Kidney (tissue), 14 donors: ENCODE results near the gene MANSC4. TPM values are rescaled to one million over a fixed set of nuclear protein-coding genes. Genes with fewer than 3 reads are reported as not detected.
A peak's percentile ranks its signal among the peaks of the same experiment; 100 is the strongest.

Experiments
- DNase-seq, 5 donors: peaks; one replicate each; pipeline ENCODE4 v3.0.0-alpha.2; 2013 to 2020
- FAIRE-seq: peaks from 2 replicates; lab custom pipeline; 2012; peaks lifted over from hg19 to GRCh38; lab: Jason Lieb, UNC
- H3K27ac ChIP-seq, 2 donors: one replicate each; pipeline ENCODE4 v1.7.0; 2013; ENCODE audit warnings: low read depth in 2 of 2, low read length in 2 of 2, inconsistent platforms in 1 of 2
- H3K27me3 ChIP-seq: one replicate; pipeline ENCODE4 v1.7.1; 2013; ENCODE audit warnings: low read length, inconsistent platforms; ENCODE audit not compliant: control insufficient read depth, insufficient read depth
- H3K36me3 ChIP-seq, 3 donors: one replicate each; pipeline versions ENCODE4 v1.7.0 to v1.7.1; 2013; ENCODE audit warnings: low read length in 3 of 3, control low read depth in 1 of 3, inconsistent platforms in 1 of 3; ENCODE audit not compliant: insufficient read depth in 3 of 3, control insufficient read depth in 2 of 3
- H3K4me1 ChIP-seq, 3 donors: one replicate each; pipeline versions ENCODE4 v1.7.0 to v1.7.1; 2013; ENCODE audit warnings: low read length in 3 of 3, inconsistent platforms in 1 of 3, low read depth in 1 of 3; ENCODE audit not compliant: control insufficient read depth in 2 of 3, insufficient read depth in 2 of 3
- H3K4me3 ChIP-seq, 3 donors: one replicate each; pipeline versions ENCODE4 v1.7.0 to v1.8.1; 2013; ENCODE audit warnings: low read length in 3 of 3, control low read depth in 1 of 3, inconsistent platforms in 1 of 3
- H3K9ac ChIP-seq, 3 donors: one replicate each; pipeline versions ENCODE4 v1.7.0 to v1.7.1; 2013; ENCODE audit warnings: low read length in 3 of 3, control low read depth in 1 of 3, inconsistent platforms in 1 of 3
- H3K9me3 ChIP-seq, 3 donors: one replicate each; pipeline versions ENCODE4 v1.7.0 to v1.7.1; 2013; ENCODE audit warnings: low read length in 3 of 3, control low read depth in 1 of 3, inconsistent platforms in 1 of 3; ENCODE audit not compliant: control insufficient read depth in 2 of 3, insufficient read depth in 1 of 3
- intact Hi-C: fragments of 100-400 bp; cut with DNase I; formaldehyde crosslinking; loops from one replicate; pipeline ENCODE4 v1.11.1; 2022
- polyA plus RNA-seq: library from polyadenylated mRNA; stranded (reverse); fragments of 350-450 nt; fragmentation: Illumina TruSeq; extraction: RNeasy Lipid Tissue Mini Kit (QIAGEN cat#74804); gene quantifications from one replicate; pipeline ENCODE4 v1.2.3, GENCODE V29; 2014; ENCODE audit warnings: low read depth, low replicate concordance; ENCODE audit not compliant: insufficient read depth
- total RNA-seq: library from RNA; stranded (reverse); fragmentation: NEBNext Ultra II Directional; extraction: Animal tissue kit (Norgen Biotek cat#: 25700); gene quantifications from one replicate; pipeline ENCODE4 v1.2.1, GENCODE V29; 2021
- TF ChIP-seq, protein P1 (sequence below): IDR thresholded peaks from 3 replicates; pipeline ENCODE4 v1.5.1; 2012; ENCODE audit warnings: mild to moderate bottlenecking, moderate library complexity, borderline replicate concordance; ENCODE audit not compliant: insufficient read depth; ENCODE audit errors: extremely low read depth
- donor health status: control.
- donor health status: control.
- donor health status: control.
- donor health status: control.
- donor health status: control.
- donor health status: DM: yes; HTN: yes; CAD: no.
- donor health status: Normal renal cell carcinoma (clear cell type).

Gene MANSC4
- total and polyA plus RNA-seq, 2 donors from 2014 or later, result not detected

DNA sequence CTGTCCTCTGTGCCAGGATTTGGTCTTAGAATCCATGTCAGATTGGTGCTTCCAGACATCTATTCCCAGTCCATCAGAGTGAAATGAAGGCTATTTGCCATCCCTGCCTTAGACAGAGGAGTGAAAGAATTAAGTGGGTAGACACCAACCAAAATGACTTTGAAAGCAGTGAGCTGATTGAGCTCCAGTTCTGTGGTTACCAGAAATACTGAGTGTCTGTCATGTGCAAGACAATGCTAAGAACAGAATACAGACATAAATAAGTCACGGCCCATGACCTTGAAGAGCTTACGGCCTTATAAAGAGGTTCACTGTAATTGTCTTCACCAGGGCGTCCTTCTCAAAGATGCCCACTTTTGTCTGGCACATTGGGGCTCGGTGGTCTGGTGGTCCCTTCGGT is 21.6 kb upstream of the MANSC4 start:
- Histone ChIP-seq H3K27me3 (no peaks in the 10 kb centered on the region), H3K36me3 (peaks cover 3 to 12% (median 5%) of the 10 kb centered on the region in 3 donors), H3K9me3 (no peaks in the 10 kb centered on the region), H3K4me1 (no peaks in the 10 kb centered on the region), H3K27ac (no peak overlapping the region), H3K9ac (no peak overlapping the region), H3K4me3 (no peak overlapping the region)
- FAIRE-seq (no peak), DNase-seq (no peak)
- intact Hi-C loops, result no loop called here
- TF ChIP-seq, protein P1, sequence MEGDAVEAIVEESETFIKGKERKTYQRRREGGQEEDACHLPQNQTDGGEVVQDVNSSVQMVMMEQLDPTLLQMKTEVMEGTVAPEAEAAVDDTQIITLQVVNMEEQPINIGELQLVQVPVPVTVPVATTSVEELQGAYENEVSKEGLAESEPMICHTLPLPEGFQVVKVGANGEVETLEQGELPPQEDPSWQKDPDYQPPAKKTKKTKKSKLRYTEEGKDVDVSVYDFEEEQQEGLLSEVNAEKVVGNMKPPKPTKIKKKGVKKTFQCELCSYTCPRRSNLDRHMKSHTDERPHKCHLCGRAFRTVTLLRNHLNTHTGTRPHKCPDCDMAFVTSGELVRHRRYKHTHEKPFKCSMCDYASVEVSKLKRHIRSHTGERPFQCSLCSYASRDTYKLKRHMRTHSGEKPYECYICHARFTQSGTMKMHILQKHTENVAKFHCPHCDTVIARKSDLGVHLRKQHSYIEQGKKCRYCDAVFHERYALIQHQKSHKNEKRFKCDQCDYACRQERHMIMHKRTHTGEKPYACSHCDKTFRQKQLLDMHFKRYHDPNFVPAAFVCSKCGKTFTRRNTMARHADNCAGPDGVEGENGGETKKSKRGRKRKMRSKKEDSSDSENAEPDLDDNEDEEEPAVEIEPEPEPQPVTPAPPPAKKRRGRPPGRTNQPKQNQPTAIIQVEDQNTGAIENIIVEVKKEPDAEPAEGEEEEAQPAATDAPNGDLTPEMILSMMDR, result no peak

DNA sequence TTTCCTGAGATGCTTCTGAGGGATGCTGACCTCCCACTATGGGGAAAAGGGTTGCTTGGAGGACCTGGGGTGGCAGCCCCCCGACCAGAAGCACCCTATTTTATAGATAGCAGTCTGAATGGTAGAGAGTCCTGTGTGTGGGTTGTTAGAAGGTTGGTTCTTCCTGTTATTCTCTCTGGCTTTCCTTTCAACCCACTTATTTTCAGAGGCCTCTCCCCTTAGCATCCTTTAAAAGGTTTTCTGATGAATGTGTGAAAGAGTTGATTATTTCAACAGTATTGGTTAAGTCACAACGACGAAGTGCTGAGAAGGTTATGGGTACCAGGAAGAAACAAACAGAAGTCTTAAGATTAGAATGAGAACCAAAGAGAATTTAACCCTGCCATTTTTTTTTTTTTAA is 20.8 kb upstream of the MANSC4 start:
- Histone ChIP-seq H3K4me1 (no peaks in the 10 kb centered on the region), H3K36me3 (peaks cover 3 to 12% (median 5%) of the 10 kb centered on the region in 3 donors), H3K4me3 (no peak overlapping the region), H3K9me3 (no peaks in the 10 kb centered on the region), H3K9ac (no peak overlapping the region), H3K27ac (no peak overlapping the region), H3K27me3 (no peaks in the 10 kb centered on the region)
- intact Hi-C loops, result no loop called here
- no peak for FAIRE-seq
- DNase-seq, result no peak
- TF ChIP-seq, protein P1, result no peak

DNA sequence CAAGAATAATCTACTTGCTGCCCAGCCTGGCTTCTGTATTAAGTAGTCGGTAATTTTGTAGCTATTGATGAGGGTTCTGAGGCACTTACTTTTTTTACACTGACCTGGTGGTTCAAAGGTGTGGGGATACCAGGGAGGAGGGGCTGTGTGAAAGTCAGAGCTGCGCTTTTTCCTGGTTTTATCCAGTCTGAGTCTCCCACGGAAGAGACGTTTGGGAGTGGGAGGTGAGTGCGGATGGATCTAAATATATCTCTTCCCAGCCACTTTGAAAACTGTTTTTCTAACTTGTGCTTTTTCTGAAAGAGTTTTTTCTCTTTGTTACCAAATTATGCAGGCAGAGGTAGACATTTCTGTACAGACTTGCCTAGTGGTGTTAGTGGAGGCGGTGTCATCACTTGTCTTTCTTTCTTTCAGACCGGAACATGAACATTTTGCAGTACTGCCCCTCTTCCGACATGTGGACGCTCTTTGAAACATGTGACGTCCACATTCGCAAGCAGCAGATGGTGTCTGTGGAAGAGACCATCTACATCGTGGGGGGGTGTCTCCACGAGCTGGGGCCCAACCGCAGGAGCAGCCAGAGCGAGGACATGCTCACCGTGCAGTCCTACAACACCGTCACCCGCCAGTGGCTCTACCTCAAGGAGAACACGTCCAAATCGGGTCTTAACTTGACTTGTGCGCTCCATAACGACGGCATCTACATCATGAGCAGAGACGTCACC is 17.4 kb upstream of the MANSC4 start:
- TF ChIP-seq, protein P1, result no peak
- H3K9me3 ChIP-seq, result no peaks in the 10 kb centered on the region
- intact Hi-C loops, result no loop called here
- peak in 1 of 5 donors; percentile 39 for DNase-seq
- no peaks in the 10 kb centered on the region for H3K4me1 ChIP-seq
- H3K9ac ChIP-seq, result no peak overlapping the region
- H3K27me3 ChIP-seq, result no peaks in the 10 kb centered on the region
- FAIRE-seq, result no peak
- H3K27ac ChIP-seq, result no peak overlapping the region
- no peak overlapping the region for H3K4me3 ChIP-seq
- peaks cover 3 to 21% (median 15%) of the 10 kb centered on the region in 3 donors for H3K36me3 ChIP-seq
